ENCODE measurements around the gene IFIT1B. TPM values are rescaled to one million over a fixed set of nuclear protein-coding genes. Genes with fewer than 3 reads are reported as not detected.

The IFIT1B gene
- total and polyA plus RNA-seq, 10 of the 15 experiments (the other 5 are each of a cell fraction or from before 2014, with no cell fraction given): 0.04 TPM; not detected in 9

DNA sequence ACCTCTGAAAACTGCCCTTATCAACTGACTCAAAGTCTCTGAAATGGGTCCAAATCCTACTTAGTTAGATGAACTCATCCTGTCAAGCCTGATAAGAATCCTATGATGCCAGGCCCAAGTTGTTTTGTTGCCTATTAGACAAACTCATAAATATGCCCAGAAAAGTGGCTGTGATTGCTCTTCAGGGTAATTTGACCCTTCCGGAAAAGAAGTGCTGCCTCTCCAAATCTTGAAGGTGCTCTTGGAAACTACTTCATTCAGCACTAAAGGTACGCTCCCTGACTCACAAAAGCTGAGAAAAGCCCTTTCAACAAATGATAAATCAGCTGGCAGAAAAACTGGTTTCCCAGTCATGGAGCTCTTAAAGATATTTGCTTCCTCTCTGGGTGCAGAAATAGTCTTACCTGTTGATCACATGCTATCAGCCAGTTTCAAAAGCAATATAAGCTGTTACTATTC, 43.2 kb downstream of the IFIT1B start (continued):
- TF ChIP-seq, protein P1, sequence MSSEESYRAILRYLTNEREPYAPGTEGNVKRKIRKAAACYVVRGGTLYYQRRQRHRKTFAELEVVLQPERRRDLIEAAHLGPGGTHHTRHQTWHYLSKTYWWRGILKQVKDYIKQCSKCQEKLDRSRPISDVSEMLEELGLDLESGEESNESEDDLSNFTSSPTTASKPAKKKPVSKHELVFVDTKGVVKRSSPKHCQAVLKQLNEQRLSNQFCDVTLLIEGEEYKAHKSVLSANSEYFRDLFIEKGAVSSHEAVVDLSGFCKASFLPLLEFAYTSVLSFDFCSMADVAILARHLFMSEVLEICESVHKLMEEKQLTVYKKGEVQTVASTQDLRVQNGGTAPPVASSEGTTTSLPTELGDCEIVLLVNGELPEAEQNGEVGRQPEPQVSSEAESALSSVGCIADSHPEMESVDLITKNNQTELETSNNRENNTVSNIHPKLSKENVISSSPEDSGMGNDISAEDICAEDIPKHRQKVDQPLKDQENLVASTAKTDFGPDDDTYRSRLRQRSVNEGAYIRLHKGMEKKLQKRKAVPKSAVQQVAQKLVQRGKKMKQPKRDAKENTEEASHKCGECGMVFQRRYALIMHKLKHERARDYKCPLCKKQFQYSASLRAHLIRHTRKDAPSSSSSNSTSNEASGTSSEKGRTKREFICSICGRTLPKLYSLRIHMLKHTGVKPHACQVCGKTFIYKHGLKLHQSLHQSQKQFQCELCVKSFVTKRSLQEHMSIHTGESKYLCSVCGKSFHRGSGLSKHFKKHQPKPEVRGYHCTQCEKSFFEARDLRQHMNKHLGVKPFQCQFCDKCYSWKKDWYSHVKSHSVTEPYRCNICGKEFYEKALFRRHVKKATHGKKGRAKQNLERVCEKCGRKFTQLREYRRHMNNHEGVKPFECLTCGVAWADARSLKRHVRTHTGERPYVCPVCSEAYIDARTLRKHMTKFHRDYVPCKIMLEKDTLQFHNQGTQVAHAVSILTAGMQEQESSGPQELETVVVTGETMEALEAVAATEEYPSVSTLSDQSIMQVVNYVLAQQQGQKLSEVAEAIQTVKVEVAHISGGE (CRISPR knock-in tag; IDR thresholded peaks at IDR 0.05): no peak
- TF ChIP-seq ZSCAN29 (IDR thresholded peaks at IDR 0.05): no peak

DNA sequence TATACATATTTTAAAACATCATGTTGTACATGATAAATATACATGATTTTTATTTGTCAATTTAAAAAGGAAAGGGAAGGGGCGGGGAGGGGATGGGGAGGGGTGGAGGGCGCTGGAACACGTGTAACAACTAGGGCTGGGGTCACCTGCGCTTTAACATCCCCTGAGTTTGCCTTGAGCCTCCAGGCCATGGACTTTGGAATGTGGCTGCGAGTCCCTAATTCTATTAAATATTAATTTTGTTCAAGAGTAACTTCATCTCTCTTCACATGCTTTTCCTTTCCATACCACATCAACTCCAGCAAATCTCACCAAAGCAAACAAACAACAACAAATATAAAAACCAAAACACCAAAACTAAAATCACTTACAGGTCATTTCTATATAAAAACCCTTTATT, 47.1 kb downstream of the IFIT1B start:
- Histone ChIP-seq H3K4me3 (no peak overlapping the region), H4K20me1 (ENCODE audit: control insufficient read depth, insufficient read depth) (no peaks in the 10 kb centered on the region), H3K79me2 (ENCODE audit: control insufficient read depth, insufficient read depth, low read length) (no peaks in the 10 kb centered on the region), H2AFZ (ENCODE audit: control insufficient read depth, low read depth, low read length) (no peak overlapping the region), H3K9me3 (replicated peaks; ENCODE audit: control insufficient read depth, insufficient read depth, low read length) (no peaks in the 10 kb centered on the region), H3K27ac (ENCODE audit: control insufficient read depth, insufficient read depth) (no peak overlapping the region), H3K4me2 (ENCODE audit: control insufficient read depth, insufficient read depth) (no peak overlapping the region), H3K36me3 (ENCODE audit: control insufficient read depth in 2 of 2, insufficient read depth in 2 of 2, low read length in 1 of 2) (peaks cover 0 to 9% of the 10 kb centered on the region in 2 experiments; a peak in 2 of 4 replicates), H3K27me3 (replicated peaks in 1 of 2; ENCODE audit: control insufficient read depth in 2 of 2, insufficient read depth in 2 of 2, low read length in 1 of 2) (no peaks in the 10 kb centered on the region), H3K4me1 (ENCODE audit: control insufficient read depth, insufficient read depth, low read length) (no peaks in the 10 kb centered on the region), H3K9ac (ENCODE audit: control insufficient read depth, insufficient read depth, low read length) (no peak overlapping the region)
- in situ Hi-C loops (cut with MboI) (loop anchor here (10.0 kb wide), 1 partner anchor 130 kb away; no protein-coding TSS in a partner anchor), intact Hi-C loops (cut with micrococcal nuclease; ENCODE audit: unreplicated experiment) (loop anchor here (10.0 kb wide), 2 partner anchors 280 to 370 kb away; partner anchors contain the start of gene KIF20B)
- ChIA-PET RAD21 (ENCODE audit: unreplicated experiment) (no interaction called here), SMC1A (ENCODE audit: uncharacterized antibody, unreplicated experiment) (no interaction called here), POLR2A (no interaction called here), CTCF (interaction anchor here (1.6 kb wide), 1 partner anchor 137 kb away, joined by 4 read pairs; no protein-coding TSS in a partner anchor)
- DNase-seq (ENCODE audit: low read depth, low spot score) (no peak), FAIRE-seq (no peak), ATAC-seq (no peak)
- 46% methylated on average over 4 of the region's 5 CpGs for WGBS (ENCODE audit: insufficient coverage, insufficient replicate concordance, low lambda C conversion rate, missing lambda C conversion rate)
- TF ChIP-seq SIN3A (IDR thresholded peaks at IDR 0.05; ENCODE audit: low read depth, low read length) (no peak), ZNF274 (IDR thresholded peaks at IDR 0.05; ENCODE audit: insufficient read depth, insufficient read length) (no peak), NFIC (IDR thresholded peaks at IDR 0.05; ENCODE audit: low read depth, low read length) (no peak), PML (IDR thresholded peaks at IDR 0.05; ENCODE audit: low read length) (no peak), GATAD2B (conservative IDR thresholded peaks at IDR 0.05; ENCODE audit: low read depth) (no peak), SMC3 (IDR thresholded peaks at IDR 0.05; ENCODE audit: borderline replicate concordance, low read length) (no peak)
- no TSS peak for BruUV-seq (replicated peaks)
